ENCODE data around the gene SERINC1.

The SERINC1 gene

GRCh38 chr6:122399348-122400120 lies 72.1 kb downstream of the SERINC1 start, which contains the start of gene HSF2:
TSS of gene HSF2 (plus strand) at chr6:122399652. CDS start at chr6:122399738, 86 bp downstream.
- in situ Hi-C loops (cut with MboI; ENCODE audit: low sequenced_read_pairs) = no loop called here

GRCh38 chr6:122399055-122399347 lies 72.6 kb downstream of the SERINC1 start:
- in situ Hi-C loops (cut with MboI; ENCODE audit: low sequenced_read_pairs) = no loop called here

GRCh38 chr6:122394016-122394415 lies 77.6 kb downstream of the SERINC1 start:
- in situ Hi-C loops (cut with MboI; ENCODE audit: low sequenced_read_pairs) = no loop called here

- in situ Hi-C loops (cut with MboI; ENCODE audit: low sequenced_read_pairs) = no loop called here
Observed at GRCh38 chr6:122393351-122393896, 78.2 kb downstream of the SERINC1 start.

Measured in HL-60/S4 treated with phorbol 12-myristate 13-acetate at 8.2 ng/mL for 4 days and 3 days (cell line).